BLaER1 (cell line): ENCODE data around the gene MPO.

Experiments
- H3K27ac ChIP-seq: shearing (Covaris generic); formaldehyde crosslinking; 2 replicates; pipeline ENCODE4 v1.8.1; 2022
- H3K27me3 ChIP-seq: shearing (Covaris generic); formaldehyde crosslinking; 2 replicates; pipeline ENCODE4 v1.8.1; 2022
- H3K36me3 ChIP-seq: shearing (Covaris generic); formaldehyde crosslinking; 2 replicates; pipeline ENCODE4 v1.8.1; 2022
- H3K4me1 ChIP-seq: shearing (Covaris generic); formaldehyde crosslinking; 2 replicates; pipeline ENCODE4 v1.8.1; 2022
- H3K4me2 ChIP-seq: shearing (Covaris generic); formaldehyde crosslinking; 2 replicates; pipeline ENCODE4 v1.8.1; 2022
- H3K4me3 ChIP-seq: shearing (Covaris generic); formaldehyde crosslinking; 2 replicates; pipeline ENCODE4 v1.8.1; 2022
- H3K9ac ChIP-seq: shearing (Covaris generic); formaldehyde crosslinking; 2 replicates; pipeline ENCODE4 v1.8.1; 2022
- H3K9me3 ChIP-seq: shearing (Covaris generic); formaldehyde crosslinking; 2 replicates; pipeline ENCODE4 v1.8.1; 2022
- H4K20me1 ChIP-seq: shearing (Covaris generic); formaldehyde crosslinking; 2 replicates; pipeline ENCODE4 v1.8.1; 2022
- Cebpa-rat ChIP-seq: shearing (Covaris generic); IDR thresholded peaks from 2 replicates; pipeline ENCODE4 v1.8.1; 2022

MPO gene

GRCh38 chr17:58272367-58273280, 8.1 kb downstream of the MPO start:
- H3K4me3 ChIP-seq = no peak overlapping the region
- H3K4me2 ChIP-seq = no peak overlapping the region
- no peaks in the 10 kb centered on the region for H4K20me1 ChIP-seq
- no peak overlapping the region for H3K27ac ChIP-seq
- H3K9me3 ChIP-seq = no peaks in the 10 kb centered on the region
- H3K27me3 ChIP-seq = no peaks in the 10 kb centered on the region
- no peak overlapping the region for H3K9ac ChIP-seq
- H3K36me3 ChIP-seq = no peaks in the 10 kb centered on the region
- peaks cover 5% of the 10 kb centered on the region; the same call in 1 of the 2 replicates for H3K4me1 ChIP-seq
- no peak for TF ChIP-seq Cebpa-rat

- H4K20me1 ChIP-seq = no peaks in the 10 kb centered on the region
- no peaks in the 10 kb centered on the region for H3K27me3 ChIP-seq
- no peaks in the 10 kb centered on the region for H3K36me3 ChIP-seq
- no peak for TF ChIP-seq Cebpa-rat
- no peak overlapping the region for H3K27ac ChIP-seq
- H3K4me3 ChIP-seq = no peak overlapping the region
- no peak overlapping the region for H3K9ac ChIP-seq
- no peaks in the 10 kb centered on the region for H3K9me3 ChIP-seq
- no peaks in the 10 kb centered on the region for H3K4me1 ChIP-seq
- H3K4me2 ChIP-seq = no peak overlapping the region
These were observed 9.4 kb downstream of the MPO start for GRCh38 chr17:58271216-58271931.

GRCh38 chr17:58270476-58271215, 10.1 kb downstream of the MPO start:
- no peak overlapping the region for H3K4me3 ChIP-seq
- H4K20me1 ChIP-seq = no peaks in the 10 kb centered on the region
- no peaks in the 10 kb centered on the region for H3K36me3 ChIP-seq
- no peak overlapping the region for H3K27ac ChIP-seq
- TF ChIP-seq Cebpa-rat = no peak
- no peak overlapping the region for H3K4me2 ChIP-seq
- H3K4me1 ChIP-seq = no peaks in the 10 kb centered on the region
- no peaks in the 10 kb centered on the region for H3K9me3 ChIP-seq
- no peaks in the 10 kb centered on the region for H3K27me3 ChIP-seq
- no peak overlapping the region for H3K9ac ChIP-seq

- Histone ChIP-seq H3K4me1 (no peaks in the 10 kb centered on the region), H3K27ac (no peak overlapping the region), H3K9ac (no peak overlapping the region), H3K4me2 (no peak overlapping the region), H3K27me3 (no peaks in the 10 kb centered on the region), H3K9me3 (no peaks in the 10 kb centered on the region), H4K20me1 (no peaks in the 10 kb centered on the region), H3K4me3 (no peak overlapping the region), H3K36me3 (no peaks in the 10 kb centered on the region)
- no peak for TF ChIP-seq Cebpa-rat
These were observed 11.0 kb downstream of the MPO start for GRCh38 chr17:58269557-58270291.

GRCh38 chr17:58268774-58269556, 11.8 kb downstream of the MPO start:
- Histone ChIP-seq H3K27ac (no peak overlapping the region), H4K20me1 (no peaks in the 10 kb centered on the region), H3K4me2 (no peak overlapping the region), H3K4me1 (no peaks in the 10 kb centered on the region), H3K36me3 (no peaks in the 10 kb centered on the region), H3K4me3 (no peak overlapping the region), H3K27me3 (no peaks in the 10 kb centered on the region), H3K9ac (no peak overlapping the region), H3K9me3 (no peaks in the 10 kb centered on the region)
- no peak for TF ChIP-seq Cebpa-rat

- no peak overlapping the region for H3K9ac ChIP-seq
- H4K20me1 ChIP-seq = no peaks in the 10 kb centered on the region
- H3K9me3 ChIP-seq = no peaks in the 10 kb centered on the region
- H3K4me2 ChIP-seq = no peak overlapping the region
- H3K4me3 ChIP-seq = no peak overlapping the region
- no peaks in the 10 kb centered on the region for H3K4me1 ChIP-seq
- H3K36me3 ChIP-seq = no peaks in the 10 kb centered on the region
- H3K27me3 ChIP-seq = no peaks in the 10 kb centered on the region
- TF ChIP-seq Cebpa-rat = no peak
- no peak overlapping the region for H3K27ac ChIP-seq
These were observed 12.4 kb downstream of the MPO start for GRCh38 chr17:58268326-58268725.

GRCh38 chr17:58267347-58268324, 13.1 kb downstream of the MPO start:
- Histone ChIP-seq H3K27ac (no peak overlapping the region), H3K9ac (no peak overlapping the region), H3K4me1 (no peaks in the 10 kb centered on the region), H3K27me3 (no peaks in the 10 kb centered on the region), H3K9me3 (no peaks in the 10 kb centered on the region), H3K36me3 (no peaks in the 10 kb centered on the region), H3K4me3 (no peak overlapping the region), H3K4me2 (no peak overlapping the region), H4K20me1 (no peaks in the 10 kb centered on the region)
- no peak for TF ChIP-seq Cebpa-rat
